Esophagus muscularis mucosa (tissue), 3 donors: ENCODE measurements around the gene MTMR12.

Source experiments
- CTCF ChIP-seq, 3 experiments: fragments of 200-600 bp in 2 of 3; fragments of 450-650 bp in 1 of 3; sonication (generic) in 2 of 3; IDR thresholded peaks; one replicate each; pipeline ENCODE4 v1.5.1; 2017 to 2019; ENCODE audit warnings: antibody characterized with exemption in 3 of 3, mild to moderate bottlenecking in 2 of 3, moderate library complexity in 1 of 3
- POLR2A ChIP-seq: fragments of 450-650 bp; IDR thresholded peaks from one replicate; pipeline ENCODE4 v1.6.1; 2017; ENCODE audit warnings: antibody characterized with exemption, moderate library complexity, mild to moderate bottlenecking, low read depth
- POLR2AphosphoS5 ChIP-seq, 2 donors: sonication (generic); formaldehyde crosslinking; IDR thresholded peaks; one replicate each; pipeline ENCODE4 v1.6.1; 2017; ENCODE audit warnings: antibody characterized with exemption in 2 of 2

- no peak for TF ChIP-seq CTCF (IDR thresholded peaks at IDR 0.05)
- TF ChIP-seq POLR2AphosphoS5 (IDR thresholded peaks at IDR 0.05) = no peak
- no peak for TF ChIP-seq POLR2A
Measured at GRCh38 chr5:32331935-32332274, 19.2 kb upstream of the MTMR12 start.
